NCI-H2107 treated with DMSO at 0.1 percent for 48 hours (cell line): ENCODE results near the gene GPR55.

Source experiments
- DNase-seq: peaks from one replicate; lab custom pipeline; 2025; ENCODE audit not compliant: unreplicated experiment; lab: John Stamatoyannopoulos, UW

GPR55 gene

DNA sequence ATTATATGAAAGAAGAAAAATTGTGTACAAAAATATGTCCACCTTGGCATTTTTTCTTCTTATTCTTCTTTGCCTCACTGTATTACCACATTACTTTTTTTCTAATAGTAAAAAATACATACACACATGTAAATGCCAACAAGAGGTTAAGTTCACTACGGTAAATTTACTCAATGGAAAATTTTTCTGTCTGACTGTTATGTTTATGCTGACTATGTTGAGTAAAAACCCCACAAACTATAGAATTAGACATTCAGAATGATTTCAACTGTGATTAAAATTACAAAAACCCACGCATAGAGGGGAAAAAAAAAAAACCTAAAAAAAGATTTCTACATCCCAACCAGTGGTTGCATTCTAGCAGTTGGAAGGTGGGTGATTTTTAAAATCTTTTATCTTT lies 5.4 kb downstream of the GPR55 start:
- no peak for DNase-seq

DNA sequence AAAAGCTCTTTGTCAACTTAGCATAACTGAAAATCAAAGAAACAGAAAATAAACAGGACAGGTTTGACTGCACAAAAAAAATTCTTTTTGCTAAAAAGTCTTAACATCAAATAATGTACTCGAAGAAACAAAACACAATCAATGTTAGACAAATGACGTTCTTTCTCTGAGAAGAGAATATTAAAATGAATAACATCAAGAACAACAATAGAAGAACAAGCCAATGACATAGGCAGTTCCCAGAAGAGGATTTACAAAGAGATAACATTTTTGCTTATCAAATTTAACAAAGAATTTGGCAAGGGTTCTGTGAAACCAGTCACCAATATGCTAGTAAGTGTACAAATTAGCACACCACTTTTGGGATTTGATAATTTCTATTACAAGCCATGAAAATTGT lies 5.8 kb downstream of the GPR55 start:
- DNase-seq = no peak

DNA sequence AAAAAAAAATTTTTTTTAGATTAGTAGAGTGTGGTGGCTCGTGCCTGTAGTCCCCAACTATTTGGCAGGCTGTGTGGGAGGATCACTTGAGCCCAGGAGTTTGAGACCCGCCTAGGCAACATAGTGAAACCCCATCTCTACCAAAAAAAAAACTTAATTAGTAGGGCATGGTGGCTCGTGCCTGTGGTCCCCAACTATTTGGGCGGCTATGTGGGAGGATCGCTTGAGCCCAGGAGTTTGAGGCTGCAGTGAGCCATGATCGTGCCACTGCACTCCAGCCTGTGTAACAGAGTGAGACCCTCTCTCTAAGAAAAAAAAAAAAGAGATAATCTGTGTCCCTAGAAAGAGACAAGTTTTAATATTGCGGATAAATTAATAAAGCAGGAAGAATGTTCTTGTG lies 8.8 kb downstream of the GPR55 start:
- DNase-seq = no peak

DNA sequence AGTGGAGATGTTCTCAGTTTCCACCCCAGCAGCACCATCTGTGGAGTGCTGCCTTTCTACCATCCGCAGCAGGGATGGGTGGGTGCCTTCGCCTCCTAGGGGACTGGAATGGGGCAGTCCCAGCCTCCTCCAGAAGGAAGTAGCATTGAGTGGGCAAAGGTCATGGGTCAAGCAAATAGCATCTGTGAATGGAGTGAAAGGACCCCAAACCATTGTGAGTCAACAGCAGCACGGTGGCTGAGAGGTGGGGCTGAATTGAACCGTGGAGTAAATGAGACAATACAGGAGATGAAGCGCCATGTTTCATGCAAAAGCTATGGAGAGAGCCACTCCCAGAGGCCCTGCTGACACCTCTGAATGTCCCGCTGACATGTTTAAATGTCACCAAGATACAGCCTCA lies 9.7 kb downstream of the GPR55 start:
- DNase-seq = no peak

DNA sequence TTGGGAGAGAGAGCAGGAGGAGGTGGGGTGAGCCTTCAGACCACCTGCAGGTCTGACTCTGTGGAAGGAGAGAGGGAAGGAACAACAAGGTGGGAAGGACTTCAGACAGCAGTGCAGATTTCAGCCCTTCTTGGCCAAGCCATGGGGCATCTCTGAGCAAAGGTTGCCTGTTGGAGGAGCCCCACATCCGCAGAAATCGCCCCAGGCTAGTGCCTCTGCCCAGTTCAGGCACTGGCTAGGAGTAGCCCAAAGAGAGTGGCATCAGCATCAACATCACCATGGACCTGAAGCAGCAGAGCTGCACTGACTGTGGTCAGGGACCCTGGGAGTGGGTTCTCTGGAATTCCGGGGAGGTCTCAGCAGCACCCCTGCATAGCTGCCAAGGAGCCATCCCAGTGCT lies 10.2 kb downstream of the GPR55 start:
- no peak for DNase-seq

DNA sequence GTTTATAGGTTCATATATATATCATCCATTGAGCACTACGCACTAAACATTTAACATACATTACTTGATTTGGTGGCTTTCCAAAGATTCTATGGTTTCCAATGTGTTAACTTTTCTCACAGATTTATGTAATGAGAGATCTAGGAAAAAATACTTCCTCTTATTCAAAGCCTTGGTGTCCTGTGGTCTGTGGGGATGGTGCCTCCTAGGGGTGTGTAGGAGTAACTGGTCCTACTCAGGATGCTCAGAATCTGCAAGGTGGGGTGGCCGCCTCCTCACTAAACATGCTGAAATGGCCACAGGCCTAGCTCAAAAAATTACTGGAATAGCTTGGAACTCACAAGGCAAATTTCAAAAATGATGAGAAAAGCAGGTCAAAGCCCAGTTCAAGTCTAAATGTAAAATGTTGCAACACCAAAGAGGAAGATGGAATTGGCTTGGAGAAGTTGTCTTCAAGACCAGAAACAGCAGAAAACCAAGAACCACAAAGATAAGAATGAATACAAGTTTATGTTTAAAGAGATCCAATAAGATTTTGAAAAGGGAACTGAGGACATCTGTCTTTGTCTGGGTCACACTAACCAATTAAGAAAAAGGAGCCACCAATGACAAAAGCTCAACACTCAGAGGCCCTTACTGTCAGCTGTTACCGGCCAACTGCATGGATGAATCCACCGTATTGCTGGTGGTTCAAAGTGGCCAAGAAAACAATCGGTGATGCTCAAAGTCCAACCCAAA lies 11.5 kb downstream of the GPR55 start:
- DNase-seq = no peak

DNA sequence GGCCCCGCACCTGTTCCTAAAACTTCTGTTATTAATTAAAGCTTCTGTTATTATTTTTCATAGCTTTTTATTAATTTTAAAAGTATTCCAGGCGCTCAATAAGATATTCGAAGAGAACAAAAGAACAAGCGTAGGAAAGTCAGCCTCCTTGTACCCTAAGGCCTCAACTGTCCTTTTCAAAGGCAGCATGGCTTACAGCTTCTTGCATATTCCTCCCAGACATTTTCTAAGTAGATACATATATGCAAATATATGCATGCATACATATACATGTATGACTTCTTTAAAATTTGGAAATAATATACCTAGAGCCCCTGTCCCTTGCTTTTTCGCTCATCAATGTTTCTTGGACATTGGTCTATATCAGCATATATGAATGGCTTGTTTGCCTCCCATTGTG lies 12.3 kb downstream of the GPR55 start:
- no peak for DNase-seq

DNA sequence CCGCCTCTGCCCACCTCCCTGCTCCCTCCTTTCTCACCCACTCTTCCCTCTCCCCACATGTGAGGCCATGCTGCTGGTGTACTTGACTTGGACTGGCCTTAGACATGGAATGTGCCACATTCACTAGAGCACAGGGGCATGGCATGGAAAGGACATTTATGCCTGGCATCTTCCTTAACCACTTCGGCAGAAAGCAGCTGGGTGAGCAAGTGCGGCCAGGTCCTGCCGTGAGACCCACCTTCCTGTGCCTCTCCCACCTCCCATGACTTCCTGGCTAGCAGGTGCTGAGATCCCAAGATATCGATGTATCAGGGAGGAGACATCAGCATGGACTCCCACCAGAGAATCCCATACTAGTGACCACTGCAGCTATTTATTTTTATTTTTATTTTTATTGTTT lies 13.0 kb downstream of the GPR55 start:
- no peak for DNase-seq

DNA sequence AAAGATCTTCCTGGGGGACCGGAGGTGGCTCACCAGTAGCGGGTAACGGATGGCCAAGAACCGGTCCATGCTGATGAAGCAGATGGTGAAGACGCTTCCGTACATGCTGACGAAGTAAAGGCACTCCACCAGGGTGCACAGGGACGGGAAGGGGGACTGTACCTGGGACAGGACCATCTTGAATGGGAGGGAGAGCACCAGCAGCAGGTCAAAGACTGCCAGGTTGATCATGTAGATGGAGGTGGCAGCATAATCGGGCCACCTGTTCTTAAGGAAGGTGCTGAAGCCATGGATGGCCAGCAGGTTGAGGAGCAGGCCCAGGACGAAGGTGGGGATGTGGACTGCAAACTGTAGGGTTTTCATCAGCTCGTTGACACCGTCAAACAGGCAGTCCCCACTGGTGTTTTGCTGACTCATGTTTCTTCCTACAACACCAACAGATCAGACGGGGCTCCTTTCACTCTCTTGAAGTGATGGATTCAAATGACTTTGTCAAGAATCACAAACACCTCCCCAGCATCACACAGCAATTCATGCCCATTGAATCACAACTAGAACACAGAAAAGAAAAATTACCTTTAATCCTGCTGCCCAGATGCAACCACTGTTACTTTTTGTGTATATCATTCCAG lies 14.4 kb downstream of the GPR55 start:
- no peak for DNase-seq

DNA sequence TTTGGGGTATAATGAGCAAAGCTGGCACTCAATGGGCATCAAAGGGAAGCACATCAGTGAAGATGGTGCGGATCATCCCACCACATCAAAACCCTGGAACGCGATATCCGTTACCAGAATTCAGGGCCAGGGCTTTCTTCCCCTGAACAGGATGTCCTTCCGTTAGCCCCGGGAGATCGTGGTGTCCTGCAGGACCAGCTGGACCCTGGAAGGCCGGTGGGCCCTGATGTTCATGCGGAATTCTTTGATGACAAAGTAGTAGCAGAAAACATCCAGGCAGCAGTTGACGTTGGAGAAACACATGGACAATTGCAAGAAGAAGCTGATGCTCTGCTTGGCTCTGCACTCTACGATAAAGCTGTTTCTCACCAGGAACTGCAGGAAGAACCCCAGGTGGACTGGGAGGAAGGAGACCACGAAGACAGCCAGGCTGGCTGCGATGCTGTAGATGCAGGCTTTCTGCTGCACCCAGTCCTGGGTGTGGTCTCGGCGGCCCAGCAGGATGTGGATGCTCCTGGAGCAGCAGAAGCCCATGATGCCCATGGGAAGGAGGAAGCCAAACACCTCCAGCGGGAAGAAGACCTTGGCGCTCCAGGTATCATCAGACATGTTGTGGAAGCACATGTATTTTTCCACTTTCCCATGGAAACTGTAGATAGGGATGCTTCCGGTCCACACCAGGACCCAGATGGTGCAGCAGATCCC lies 15.0 kb downstream of the GPR55 start:
- no peak for DNase-seq

DNA sequence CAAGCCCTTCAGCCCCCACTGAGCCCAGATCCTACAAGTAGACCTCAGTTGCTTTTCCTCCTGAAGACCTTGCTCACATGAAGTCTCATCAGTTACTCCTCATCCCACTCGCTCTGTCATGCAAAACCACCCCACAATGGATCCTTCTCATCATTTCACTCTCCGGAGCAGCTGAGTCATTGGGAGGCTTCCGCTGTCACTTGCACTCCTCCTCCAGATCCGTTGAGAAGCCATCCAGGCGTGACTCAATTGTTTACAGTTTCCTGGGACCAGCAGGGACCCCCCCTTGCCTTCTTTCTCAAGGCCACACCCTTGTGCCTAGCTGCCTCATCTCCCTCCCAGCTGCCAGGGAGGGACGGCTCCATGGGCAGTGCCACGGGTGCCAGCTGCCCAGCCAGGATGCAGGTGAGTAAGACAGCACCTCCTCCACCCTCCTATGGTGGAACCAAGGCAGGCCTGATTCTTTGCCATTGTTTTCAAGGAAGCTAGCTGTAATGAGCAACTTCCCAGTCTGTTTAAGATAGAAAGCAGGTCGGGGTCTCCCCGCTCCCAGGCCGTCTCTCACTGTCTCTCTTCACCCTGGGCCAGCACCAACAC lies 16.3 kb downstream of the GPR55 start:
- no peak for DNase-seq

DNA sequence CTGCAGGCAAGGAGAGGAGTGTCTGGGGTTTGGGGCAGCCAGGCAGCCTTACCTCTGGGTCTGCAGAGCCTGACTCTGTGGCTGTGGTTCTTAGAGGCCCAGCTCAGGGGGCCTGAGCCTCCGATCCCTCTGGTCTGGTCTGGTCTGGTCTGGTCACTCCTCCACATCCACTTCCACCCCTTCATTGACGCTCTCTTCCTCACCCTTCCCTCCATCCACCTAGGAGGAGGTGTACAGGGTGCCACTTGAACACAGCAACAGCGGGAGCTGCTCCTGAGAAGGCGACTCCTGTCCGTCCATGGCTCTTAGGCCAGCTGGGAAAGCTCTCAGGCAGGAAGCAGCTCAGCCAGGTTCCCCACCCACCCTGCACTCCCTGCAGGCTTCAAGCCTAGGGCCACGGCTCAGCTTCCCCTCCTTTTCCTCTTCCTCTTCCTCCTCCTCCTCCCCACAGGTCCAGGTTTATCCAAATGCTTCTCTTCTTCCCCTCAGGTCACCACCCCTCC lies 16.9 kb downstream of the GPR55 start:
- DNase-seq = no peak

DNA sequence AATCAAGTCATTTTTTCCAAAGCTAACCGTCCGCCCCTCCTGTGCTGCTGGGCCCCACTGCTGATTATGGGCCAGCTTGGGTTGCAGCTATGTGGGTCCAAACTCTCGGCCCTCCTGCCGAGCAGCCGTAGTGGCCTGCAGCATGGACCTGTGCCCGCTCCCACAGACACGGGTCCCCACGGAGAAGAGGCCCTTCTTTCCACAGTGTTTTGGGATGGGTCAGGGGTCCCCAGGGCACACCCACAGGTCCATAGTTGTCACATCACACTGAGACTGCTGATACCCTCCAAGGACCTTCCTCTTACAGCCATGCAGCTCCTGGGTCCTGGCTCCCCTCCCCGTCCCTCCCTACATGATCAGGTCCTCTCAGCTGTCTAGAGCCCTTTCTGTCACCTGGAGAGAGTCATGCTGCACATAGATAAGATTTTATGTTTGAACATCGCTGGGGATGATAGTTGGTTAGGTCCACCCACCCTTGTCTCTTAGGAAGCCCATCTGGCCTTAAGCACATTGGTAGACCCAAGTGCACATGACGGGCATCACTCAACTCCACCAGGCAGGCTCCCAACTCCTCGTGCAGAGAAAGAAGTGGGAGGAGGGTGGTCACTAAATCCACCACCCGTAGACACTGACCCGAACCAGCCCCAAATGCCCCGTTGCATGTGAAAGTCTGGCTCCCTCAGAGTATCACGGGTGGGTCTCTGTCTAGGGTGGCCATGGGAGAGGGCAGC lies 17.5 kb downstream of the GPR55 start:
- no peak for DNase-seq

DNA sequence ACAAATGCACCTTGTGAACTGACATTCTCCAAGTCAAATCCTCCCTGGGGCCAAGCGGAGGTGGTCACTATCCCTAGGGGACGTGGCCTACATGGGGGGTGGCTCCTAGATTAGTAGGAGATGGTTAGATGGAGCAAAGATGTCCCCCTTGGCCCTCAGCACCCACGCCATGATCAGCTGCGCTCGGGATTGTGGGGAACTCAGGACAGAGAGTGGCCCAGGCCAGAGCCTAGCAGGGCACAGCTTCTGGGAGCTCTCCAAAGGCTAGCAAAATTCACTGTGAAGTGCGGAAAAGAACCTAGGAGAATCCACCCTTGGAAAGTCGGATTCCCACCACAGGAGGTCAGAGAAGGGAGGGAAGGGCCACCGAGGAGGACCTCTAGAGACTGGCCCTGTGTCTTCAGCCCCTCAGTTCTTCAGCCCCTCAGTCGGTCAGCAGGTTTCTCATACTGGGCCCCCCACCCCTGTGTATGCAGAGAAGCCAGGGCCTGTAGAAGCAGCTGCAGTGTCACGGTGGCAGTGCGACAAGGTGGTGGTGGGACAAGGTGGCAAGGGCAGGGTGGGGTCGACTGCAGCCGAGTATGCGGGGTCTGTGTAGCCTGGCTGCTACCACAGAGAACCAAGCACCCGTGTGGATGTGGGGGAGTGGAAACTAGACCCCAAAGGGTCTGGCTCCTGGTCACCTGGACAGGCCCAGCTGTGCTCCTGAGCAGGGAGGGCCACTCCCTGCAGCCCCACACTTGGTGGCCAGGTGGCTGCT lies 18.4 kb downstream of the GPR55 start:
- DNase-seq = no peak

DNA sequence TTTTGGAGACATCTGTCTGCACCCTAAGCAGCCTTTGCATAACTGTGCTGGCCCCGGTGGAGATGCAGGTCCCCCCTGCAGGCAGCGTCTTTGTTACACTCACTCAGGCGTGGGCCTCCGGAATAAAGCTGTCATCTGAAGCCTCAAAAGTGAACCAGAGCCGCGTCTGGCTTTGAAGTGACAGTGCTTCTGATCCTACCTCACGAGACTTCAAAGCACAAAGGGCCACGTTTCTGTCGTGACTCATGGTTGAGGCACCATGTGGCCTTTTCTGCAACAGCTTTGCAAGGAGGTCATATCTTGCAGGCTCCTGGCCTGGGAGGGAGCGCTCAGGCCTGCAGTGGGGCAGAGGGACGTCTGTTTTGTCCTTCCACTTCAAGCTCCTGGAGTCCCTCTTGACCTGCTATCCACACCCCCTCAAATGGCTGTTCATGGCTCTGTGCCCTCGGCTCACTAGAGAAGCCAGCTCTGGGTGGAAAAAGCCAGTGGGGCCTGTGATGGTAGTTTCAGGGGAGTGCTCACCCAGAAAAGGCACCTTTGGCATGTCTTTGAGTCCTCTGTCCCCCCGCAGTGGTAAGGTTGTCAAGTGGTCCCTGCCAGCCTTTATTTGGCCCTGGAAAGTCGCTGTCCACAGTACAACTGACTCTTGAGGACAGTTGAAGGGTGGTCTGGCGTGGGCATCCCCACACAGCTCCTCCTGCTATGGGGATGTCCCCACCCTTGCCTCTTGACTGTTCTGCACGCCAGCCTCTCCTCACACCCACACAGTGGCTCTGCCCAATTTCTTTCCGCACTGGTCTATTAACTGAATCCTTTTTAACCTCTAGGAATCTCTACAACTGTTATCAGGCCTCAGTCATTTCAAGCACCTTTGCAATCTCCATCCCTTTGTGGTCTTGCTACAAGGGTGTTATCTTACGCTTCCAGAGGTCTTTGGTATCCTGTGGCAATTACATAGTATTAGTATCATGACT lies 19.3 kb downstream of the GPR55 start:
- no peak for DNase-seq

DNA sequence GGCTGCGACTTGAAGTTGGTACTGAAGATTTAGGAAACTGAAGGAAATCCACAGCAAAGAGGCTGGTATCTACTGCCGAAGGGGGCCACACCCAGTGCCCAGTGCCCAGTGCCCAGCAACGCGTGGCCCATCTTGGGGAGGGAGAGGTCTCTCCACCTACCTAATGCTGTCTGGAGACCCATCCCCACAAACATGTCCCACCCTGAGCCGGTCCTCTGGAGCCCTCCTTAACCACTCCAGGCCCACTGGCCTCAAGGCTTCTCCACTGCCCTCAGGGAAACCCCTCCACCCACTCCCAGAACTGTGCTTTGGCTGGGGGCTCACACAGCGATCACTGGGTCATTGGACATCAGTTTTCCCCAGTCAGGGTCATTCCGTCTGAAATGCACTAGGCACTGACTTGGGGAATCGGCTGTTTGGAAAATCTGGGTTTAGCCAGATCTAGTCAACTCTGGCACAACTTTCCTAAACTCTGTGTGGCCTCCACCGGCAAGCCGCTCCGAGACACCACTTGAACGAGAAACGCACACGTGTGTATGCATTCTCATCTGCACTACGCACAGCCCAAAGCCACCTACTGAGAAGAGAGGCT lies 20.1 kb downstream of the GPR55 start:
- DNase-seq = no peak

DNA sequence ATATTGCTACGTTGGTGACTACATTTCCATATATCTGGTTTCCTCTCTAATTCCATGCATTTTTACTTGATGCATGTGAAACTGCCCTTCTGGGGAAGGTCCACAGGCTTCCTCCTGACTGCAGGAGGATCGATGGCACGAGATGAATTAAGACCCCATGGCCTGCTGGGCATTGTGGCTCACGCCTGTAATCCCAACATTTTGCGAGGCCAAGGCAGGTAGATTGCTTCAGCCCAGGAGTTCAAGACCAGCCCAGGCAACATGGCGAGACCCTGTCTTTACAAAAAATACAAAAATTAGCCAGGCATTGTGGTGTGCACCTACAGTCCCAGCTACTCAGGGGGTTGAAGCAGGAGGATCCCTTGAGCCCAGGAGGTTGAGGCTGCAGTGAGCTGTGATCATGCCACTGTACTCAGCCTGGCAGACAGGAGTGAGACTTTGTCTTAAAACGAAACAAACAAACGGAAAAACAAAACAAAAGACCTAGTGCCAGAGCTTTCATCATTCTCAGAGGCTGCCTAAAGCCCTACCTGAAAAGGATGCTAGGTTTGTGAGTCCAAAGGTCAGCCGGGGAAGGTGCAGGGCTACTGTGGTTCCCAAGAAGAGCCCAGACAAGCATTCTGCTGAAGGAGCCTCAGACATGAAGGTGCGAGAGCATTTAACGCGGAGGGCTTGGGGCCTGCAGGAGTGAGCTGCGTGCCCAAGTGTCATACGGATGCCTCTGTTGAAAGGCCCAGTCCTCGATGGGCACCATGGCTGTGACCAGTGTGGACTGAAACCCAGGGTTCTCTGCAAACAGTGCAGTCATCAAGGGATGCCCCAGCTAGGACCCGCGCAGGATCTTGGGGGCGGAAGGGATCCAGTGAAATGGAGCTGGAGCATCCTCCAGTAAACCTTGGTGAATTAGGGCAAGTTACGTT lies 21.6 kb downstream of the GPR55 start:
- no peak for DNase-seq
